ENCODE data around the gene CAPN10.

CAPN10 gene

GRCh38 chr2:240642061-240642805 lies 55.7 kb downstream of the CAPN10 start:
- no peak for DNase-seq

DNA sequence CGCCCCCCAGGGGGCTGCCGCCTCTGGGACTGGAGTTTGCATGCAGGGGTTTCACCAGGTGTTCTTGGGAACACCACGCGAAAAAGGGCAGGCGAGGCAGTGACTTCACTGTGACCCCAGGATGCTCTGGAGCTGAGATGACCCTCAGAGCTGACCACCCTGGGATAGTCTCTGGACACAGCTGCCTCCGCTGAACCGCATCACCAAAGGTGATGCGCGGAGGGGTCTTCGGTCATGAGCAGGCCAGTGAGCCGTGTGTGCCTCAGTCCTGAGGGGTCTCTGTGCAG lies 56.2 kb downstream of the CAPN10 start:
- no peak for DNase-seq

- DNase-seq: no peak
Measured at GRCh38 chr2:240643093-240643810, 56.7 kb downstream of the CAPN10 start.

DNA sequence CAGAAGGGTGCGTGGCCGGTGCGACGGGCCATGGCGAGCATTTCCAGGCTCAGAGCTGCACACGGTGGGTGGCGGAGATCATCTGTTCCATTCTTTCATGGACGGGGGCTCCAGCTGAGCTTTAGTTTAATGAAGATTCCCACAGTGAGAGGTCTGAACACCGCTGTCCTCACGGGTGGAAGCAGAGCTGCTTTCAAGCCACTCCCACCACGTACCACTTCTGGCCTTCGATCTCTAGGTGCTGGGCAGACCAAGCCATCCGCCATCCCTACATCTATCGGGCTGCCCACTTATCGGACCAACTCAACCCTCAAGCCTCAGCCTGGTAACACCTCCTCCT lies 57.2 kb downstream of the CAPN10 start:
- no peak for DNase-seq

DNA sequence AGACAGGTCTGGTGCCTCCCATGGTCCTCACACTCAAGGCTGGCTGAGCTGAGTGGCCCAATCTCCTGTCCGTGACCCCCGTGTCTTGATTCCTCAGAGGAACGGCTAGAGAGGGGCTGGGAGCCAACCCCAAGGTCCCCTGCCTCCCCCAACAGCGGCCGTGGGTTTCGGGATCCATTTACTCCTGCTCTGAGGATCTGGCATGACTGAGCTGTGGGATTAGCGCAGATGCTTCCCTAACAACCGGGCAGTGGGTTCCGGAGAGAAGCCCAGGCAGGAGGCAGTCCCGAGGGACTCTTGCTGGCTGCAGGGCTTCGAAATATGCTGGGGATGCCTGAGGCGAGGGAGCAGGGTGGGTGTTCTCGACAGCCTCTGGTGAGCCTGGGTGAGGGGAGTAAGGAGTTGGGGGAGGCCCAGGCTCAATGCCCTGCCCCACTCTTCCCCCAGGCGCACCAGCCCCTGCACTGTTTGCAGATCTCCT lies 57.7 kb downstream of the CAPN10 start:
- no peak for DNase-seq

GRCh38 chr2:240644859-240645301 lies 58.3 kb downstream of the CAPN10 start:
- no peak for DNase-seq

DNA sequence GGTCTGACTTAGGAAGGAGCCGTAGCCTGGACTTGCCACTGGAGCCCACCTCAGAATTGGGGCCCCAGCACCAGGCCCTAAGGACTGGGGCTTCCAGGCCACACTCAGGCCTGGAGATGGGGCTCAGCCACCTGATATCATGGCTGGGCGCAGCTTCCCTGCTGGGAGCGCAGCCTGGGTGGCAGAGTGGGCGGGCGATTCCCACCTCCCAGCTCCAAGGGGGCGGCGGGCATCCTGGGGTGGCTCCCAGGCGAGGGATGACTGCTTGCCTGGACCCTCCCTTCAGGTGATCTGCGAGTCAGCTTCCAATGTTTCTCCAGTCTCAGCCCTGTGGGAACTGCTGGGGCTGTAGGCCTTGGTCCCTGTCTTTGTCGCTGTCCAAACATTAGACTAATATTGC lies 58.8 kb downstream of the CAPN10 start:
- DNase-seq: no peak

- no peak for DNase-seq
Measured at GRCh38 chr2:240645801-240646175, 59.3 kb downstream of the CAPN10 start.

- DNase-seq: no peak
Measured at GRCh38 chr2:240646176-240646899, 59.8 kb downstream of the CAPN10 start.

DNA sequence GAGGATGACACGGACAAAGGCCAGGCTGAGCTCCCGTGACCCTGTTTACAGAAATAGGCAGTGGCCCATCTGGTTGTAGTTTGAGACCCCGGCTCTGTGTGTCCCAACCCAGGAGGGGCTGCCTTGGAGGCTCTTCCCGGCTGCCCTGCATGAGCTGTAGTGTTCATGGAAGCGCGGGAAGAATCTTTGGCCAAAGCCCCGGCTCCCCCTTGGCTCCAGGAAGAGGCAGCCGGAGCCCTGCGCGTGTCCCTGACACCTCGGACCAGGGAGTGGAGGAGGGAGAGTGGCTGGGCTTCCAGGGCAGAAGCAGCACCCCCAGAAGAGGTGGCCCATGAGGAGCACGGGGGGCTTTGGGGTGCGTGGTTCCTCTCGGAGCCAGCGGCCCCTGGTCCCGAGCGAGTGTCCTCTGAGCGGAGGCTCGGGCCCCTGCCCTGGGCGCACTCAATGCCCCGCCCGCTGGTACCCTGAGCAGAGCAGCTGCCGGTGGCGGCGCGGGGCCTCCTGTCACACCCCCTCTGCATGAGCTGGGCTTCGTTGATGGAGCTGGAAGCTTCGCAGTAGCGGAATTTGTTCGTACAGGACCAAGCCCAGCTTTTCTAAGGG lies 60.5 kb downstream of the CAPN10 start:
- no peak for DNase-seq

DNA sequence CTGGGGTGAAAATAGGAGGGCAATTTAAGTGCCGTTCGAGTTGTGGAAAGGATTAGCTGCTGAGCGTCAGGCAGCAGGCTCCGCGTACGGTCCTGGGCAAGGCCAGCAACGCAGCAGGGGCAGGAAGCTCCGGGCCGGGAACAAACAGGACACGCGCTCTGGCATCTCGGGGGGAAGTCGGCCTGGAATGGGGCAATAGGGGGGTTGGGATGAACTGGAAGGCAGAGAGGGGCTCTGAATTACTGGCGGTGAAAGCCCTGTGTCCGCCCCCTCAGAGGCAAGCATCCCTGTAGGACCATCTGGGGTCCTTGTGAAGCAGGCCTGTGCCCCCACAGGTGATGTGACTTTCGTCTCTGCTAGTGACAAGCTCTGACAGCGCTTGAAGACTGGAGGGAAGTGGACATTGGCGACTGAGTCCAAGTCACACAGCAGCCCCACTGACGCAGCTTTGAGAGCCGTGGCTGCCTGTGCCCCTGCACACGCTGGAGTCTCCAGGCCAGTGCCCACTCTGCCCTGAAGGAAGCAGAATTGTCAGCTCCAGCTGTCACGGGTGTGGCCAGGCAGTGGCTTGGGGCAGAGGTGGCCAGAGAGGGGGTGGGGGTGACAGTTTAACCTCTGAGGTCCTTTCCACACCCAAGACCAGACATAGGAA lies 61.1 kb downstream of the CAPN10 start:
- no peak for DNase-seq

- DNase-seq: no peak
Measured at GRCh38 chr2:240648155-240648649, 61.7 kb downstream of the CAPN10 start.
